Lung (tissue), 12 donors: ENCODE data around the gene ID4. TPM values are rescaled to one million over a fixed set of nuclear protein-coding genes. Genes with fewer than 3 reads are reported as not detected.

ENCODE experiments used
- ATAC-seq: fragments of 200-7000 bp; cut with Tn5 transposase; one replicate; pipeline ENCODE4 v1.9.1; 2020; ENCODE audit warnings: moderate number of reproducible peaks; ENCODE audit not compliant: insufficient read depth, low FRiP score
- DNase-seq, 3 donors: peaks; one replicate each; pipeline ENCODE4 v3.0.0-alpha.2; 2013 to 2017
- H3K27ac ChIP-seq, 2 donors: one replicate each; pipeline ENCODE4 v1.5.1; 2013; ENCODE audit warnings: mild to moderate bottlenecking in 2 of 2, moderate library complexity in 2 of 2, control low read depth in 1 of 2, inconsistent platforms in 1 of 2, low read depth in 1 of 2, low read length in 1 of 2
- H3K27me3 ChIP-seq, 3 donors: one replicate each; pipeline ENCODE4 v1.5.1; 2013; ENCODE audit warnings: low read length in 2 of 3; ENCODE audit not compliant: control insufficient read depth in 3 of 3, insufficient read depth in 3 of 3
- H3K36me3 ChIP-seq, 4 donors: one replicate each; pipeline ENCODE4 v1.5.1; 2013; ENCODE audit warnings: low read length in 4 of 4, mild to moderate bottlenecking in 1 of 4, moderate library complexity in 1 of 4; ENCODE audit not compliant: control insufficient read depth in 4 of 4, insufficient read depth in 4 of 4
- H3K4me1 ChIP-seq, 5 donors: one replicate each; pipeline ENCODE4 v1.5.1; 2013; ENCODE audit warnings: low read length in 5 of 5, mild to moderate bottlenecking in 2 of 5, moderate library complexity in 1 of 5; ENCODE audit not compliant: control insufficient read depth in 5 of 5, insufficient read depth in 5 of 5
- H3K4me3 ChIP-seq: one replicate; pipeline ENCODE4 v1.5.1; 2013; ENCODE audit warnings: mild to moderate bottlenecking, control low read depth, moderate library complexity
- H3K9ac ChIP-seq, 2 donors: one replicate each; pipeline ENCODE4 v1.5.1; 2013; ENCODE audit warnings: low read length in 2 of 2, control low read depth in 1 of 2; ENCODE audit not compliant: insufficient read depth in 1 of 2
- H3K9me3 ChIP-seq, 4 donors: one replicate each; pipeline ENCODE4 v1.5.1; 2013; ENCODE audit warnings: low read length in 3 of 4, mild to moderate bottlenecking in 1 of 4, moderate library complexity in 1 of 4; ENCODE audit not compliant: control insufficient read depth in 4 of 4, insufficient read depth in 3 of 4
- WGBS, 2 donors: extraction: QIAGEN DNeasy Blood & Tissue Kit; methylation state at CpG; one replicate each; pipeline ENCODE4 v1.1.7; 2013; 5-methylcytosine and 5-hydroxymethylcytosine counted together
- polyA plus RNA-seq, 2 donors: library from polyadenylated mRNA; stranded (reverse); fragments of 200-250 nt; gene quantifications; one replicate each; pipeline ENCODE4 v1.2.1, GENCODE V29; 2013
- total RNA-seq, 2 donors: library from RNA; depleted of rRNA in 1 of 2; stranded (reverse); fragments of >200 nt in 1 of 2; gene quantifications; one replicate each; pipeline ENCODE4 v1.2.1, GENCODE V29; 2014 to 2021
- TF ChIP-seq, protein P1 (sequence below): IDR thresholded peaks from 2 replicates; pipeline ENCODE4 v1.5.1; 2012; ENCODE audit warnings: mild to moderate bottlenecking; ENCODE audit errors: control extremely low read depth, extremely low read depth
- donor health status: control.
- donor health status: control.
- donor health status: Bipolar disorder and iron deficiency.
- donor health status: healthy.
- donor health status: DM: yes; HTN: yes; CAD: no.

Gene ID4
- total and polyA plus RNA-seq, 4 donors = 23.9 to 66.5 (median 39.2) TPM

DNA sequence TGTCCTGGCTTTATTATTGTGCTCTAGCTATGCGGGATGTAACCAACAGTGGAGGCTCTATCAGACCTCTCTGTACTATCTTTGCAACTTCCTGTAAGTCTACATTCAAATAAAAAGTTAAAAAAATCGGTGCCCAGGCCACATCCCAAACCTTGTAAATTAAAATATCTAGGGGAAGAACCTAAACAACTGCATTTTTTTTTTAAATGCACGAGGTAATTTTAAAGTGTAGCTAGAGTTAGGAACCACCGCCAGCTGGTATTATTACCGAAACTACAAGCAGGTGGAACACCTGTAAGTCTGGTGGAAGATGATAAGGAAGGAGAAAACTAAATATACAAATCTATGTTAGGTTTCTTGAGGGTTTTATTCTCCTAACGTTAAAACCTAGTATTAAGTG, 34.5 kb upstream of the ID4 start:
- Histone ChIP-seq H3K9me3 (no peaks in the 10 kb centered on the region), H3K4me3 (no peak overlapping the region), H3K4me1 (peaks cover 1 to 32% (median 5%) of the 10 kb centered on the region in 5 donors), H3K27ac (no peak overlapping the region), H3K36me3 (no peaks in the 10 kb centered on the region), H3K27me3 (no peaks in the 10 kb centered on the region), H3K9ac (no peak overlapping the region)
- peak in 1 of 3 donors; percentile 13 for DNase-seq
- TF ChIP-seq, protein P1, sequence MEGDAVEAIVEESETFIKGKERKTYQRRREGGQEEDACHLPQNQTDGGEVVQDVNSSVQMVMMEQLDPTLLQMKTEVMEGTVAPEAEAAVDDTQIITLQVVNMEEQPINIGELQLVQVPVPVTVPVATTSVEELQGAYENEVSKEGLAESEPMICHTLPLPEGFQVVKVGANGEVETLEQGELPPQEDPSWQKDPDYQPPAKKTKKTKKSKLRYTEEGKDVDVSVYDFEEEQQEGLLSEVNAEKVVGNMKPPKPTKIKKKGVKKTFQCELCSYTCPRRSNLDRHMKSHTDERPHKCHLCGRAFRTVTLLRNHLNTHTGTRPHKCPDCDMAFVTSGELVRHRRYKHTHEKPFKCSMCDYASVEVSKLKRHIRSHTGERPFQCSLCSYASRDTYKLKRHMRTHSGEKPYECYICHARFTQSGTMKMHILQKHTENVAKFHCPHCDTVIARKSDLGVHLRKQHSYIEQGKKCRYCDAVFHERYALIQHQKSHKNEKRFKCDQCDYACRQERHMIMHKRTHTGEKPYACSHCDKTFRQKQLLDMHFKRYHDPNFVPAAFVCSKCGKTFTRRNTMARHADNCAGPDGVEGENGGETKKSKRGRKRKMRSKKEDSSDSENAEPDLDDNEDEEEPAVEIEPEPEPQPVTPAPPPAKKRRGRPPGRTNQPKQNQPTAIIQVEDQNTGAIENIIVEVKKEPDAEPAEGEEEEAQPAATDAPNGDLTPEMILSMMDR = no peak
- whole genome bisulfite sequencing, 2 donors = 79 to 83% methylated on average over 6 of the region's 6 CpGs
- no peak for ATAC-seq

DNA sequence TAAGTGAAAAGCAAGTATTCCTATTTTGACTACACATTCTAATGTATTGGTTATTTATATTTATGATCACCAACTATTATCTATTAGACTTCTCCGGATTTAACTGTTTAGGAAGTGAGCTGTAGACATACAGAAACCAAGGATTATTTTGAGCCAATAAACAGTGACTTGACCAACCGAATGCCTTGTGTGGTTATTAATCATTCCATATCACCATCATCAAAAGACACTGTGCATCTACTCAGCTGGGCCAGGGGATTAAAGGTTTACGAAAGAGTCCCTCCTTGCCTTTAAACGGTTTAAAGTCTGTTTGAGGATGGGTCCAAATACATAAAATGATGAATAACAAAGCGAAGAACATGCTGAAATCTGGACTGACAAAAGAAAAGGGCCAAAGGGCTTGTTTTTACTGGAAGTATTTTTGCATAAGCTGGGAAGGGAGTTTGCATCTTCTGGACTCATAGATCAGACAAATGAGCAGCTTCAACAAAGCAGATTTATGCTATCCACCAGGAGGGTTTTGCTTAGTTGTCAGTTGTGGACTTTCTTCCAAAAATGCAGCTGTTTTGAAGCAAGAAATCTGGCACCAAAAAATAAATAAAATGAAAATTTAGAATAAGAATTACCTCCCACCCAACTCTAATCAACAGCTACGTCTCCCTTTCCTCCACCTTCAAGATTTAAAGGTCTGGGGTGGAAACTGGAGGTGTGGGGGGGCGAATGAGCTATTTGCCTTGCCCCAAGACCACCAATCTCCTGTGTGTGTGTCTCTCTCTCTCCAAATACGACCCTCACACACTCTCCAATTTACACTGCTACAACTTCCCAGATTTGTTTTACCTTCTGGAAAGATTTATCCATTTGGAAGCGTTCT, 33.6 kb upstream of the ID4 start:
- WGBS, 2 donors = 45 to 50% methylated on average over 9 of the region's 9 CpGs
- H3K9ac ChIP-seq = peak overlapping the region; percentile 52 to 73
- H3K4me3 ChIP-seq = no peak overlapping the region
- DNase-seq (peak; percentile 34 to 90 (median 87)), ATAC-seq (no peak)
- peak overlapping the region; percentile 74 to 79 for H3K27ac ChIP-seq
- no peaks in the 10 kb centered on the region for H3K36me3 ChIP-seq
- no peaks in the 10 kb centered on the region for H3K9me3 ChIP-seq
- peaks cover 1 to 32% (median 5%) of the 10 kb centered on the region in 5 donors for H3K4me1 ChIP-seq
- H3K27me3 ChIP-seq = no peaks in the 10 kb centered on the region
- TF ChIP-seq, protein P1 = no peak

DNA sequence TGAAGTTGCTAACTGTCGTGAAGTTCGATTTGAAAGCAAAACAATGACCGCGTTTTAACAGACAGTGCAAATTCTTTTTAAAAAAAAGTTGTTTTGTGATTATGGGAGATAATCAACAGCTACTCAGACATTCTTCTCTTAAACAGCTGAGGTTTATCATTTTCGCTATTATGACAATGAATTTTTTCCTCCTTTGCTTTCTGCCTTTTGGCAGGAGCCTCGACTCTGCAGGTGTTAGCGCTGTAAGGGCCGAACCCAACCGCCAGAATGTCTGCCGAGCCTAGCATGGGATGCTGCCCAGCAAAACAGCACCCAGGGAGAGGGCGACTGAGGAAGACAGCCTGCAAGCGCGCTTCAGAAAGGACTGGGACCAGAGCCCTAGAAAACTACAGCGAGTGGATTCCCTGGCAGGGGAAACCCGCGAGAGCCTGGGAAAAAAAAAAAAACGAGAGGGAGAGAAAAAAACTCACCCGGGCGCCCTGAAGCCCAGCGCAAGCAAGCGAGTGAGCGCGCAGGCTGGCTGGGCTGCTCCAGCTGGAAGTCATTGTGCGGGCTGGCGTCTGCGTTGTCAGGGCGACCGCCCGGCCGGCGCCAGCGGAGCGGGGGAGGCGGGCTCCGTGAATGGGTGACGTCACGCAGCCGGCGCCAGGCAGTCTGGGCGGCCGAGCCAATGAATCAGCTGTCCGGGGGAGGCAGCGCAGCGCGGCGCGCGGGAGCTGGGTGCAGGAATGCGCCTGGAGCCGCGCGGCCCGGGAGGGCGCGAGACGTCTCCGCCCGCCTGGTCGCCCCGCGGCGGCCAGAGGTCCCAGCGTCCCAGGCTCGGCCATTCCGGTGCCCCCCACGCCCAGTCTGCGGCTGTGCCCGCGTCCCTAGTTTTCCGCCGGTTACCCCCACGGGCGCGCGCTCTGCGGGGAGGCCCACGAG, 32.7 kb upstream of the ID4 start:
- TF ChIP-seq, protein P1 = no peak
- peak overlapping the region; percentile 52 to 83 for H3K9ac ChIP-seq
- H3K36me3 ChIP-seq = no peaks in the 10 kb centered on the region
- H3K27me3 ChIP-seq = no peaks in the 10 kb centered on the region
- peak overlapping the region; percentile 42 for H3K4me3 ChIP-seq
- peaks cover 1 to 32% (median 5%) of the 10 kb centered on the region in 5 donors for H3K4me1 ChIP-seq
- peak overlapping the region; percentile 93 to 99 for H3K27ac ChIP-seq
- no peaks in the 10 kb centered on the region for H3K9me3 ChIP-seq
- 1% methylated on average over 58 to 77 of the region's 77 CpGs for WGBS, 2 donors
- DNase-seq = peak; percentile 98 to 99 (median 99)
- peak; percentile 94 for ATAC-seq
